Chondrocyte (in vitro differentiated cells): ENCODE data around the gene QKI. TPM values are rescaled to one million over a fixed set of nuclear protein-coding genes. Genes with fewer than 3 reads are reported as not detected.

Experiments
- DNase-seq: peaks from one replicate; pipeline ENCODE4 v3.0.0; 2021; ENCODE audit warnings: mixed read lengths, low spot score
- H3K27ac Mint-ChIP-seq: one replicate; pipeline ENCODE4 v1.8.0; 2021; ENCODE audit warnings: mild to moderate bottlenecking, moderate library complexity, mixed read lengths; ENCODE audit not compliant: unreplicated experiment
- H3K27me3 Mint-ChIP-seq: 2 replicates; pipeline ENCODE4 v1.8.0; 2021; ENCODE audit warnings: low read depth, mixed read lengths
- H3K36me3 Mint-ChIP-seq: 2 replicates; pipeline ENCODE4 v1.8.0; 2021; ENCODE audit warnings: low read depth, mixed read lengths
- H3K4me1 Mint-ChIP-seq: 2 replicates; pipeline ENCODE4 v1.8.0; 2021; ENCODE audit warnings: low read depth, mild to moderate bottlenecking, mixed read lengths
- H3K4me3 Mint-ChIP-seq: one replicate; pipeline ENCODE4 v1.8.0; 2021; ENCODE audit warnings: mild to moderate bottlenecking, moderate library complexity, mixed read lengths; ENCODE audit not compliant: unreplicated experiment
- H3K9me3 Mint-ChIP-seq: 2 replicates; pipeline ENCODE4 v1.8.0; 2021; ENCODE audit warnings: low read depth, mixed read lengths
- total RNA-seq: library from RNA; stranded (reverse); gene quantifications from 3 replicates; pipeline ENCODE4 v1.2.1, GENCODE V29; 2021
- TF ChIP-seq, protein P1 (sequence below): fragments of 200-600 bp; sonication (generic); IDR thresholded peaks from 2 replicates; pipeline ENCODE4 v1.5.0; 2021; ENCODE audit warnings: antibody characterized with exemption, mild to moderate bottlenecking, moderate library complexity

QKI gene
- total RNA-seq, 1 donor from 2014 or later: 189 TPM

- peaks cover 33% of the 10 kb centered on the region for H3K4me1 Mint-ChIP-seq
- no peak overlapping the region for H3K4me3 Mint-ChIP-seq
- no peaks in the 10 kb centered on the region for H3K27me3 Mint-ChIP-seq
- H3K36me3 Mint-ChIP-seq: peaks cover 3% of the 10 kb centered on the region
- no peak overlapping the region for H3K27ac Mint-ChIP-seq
- DNase-seq: no peak
- TF ChIP-seq, protein P1, sequence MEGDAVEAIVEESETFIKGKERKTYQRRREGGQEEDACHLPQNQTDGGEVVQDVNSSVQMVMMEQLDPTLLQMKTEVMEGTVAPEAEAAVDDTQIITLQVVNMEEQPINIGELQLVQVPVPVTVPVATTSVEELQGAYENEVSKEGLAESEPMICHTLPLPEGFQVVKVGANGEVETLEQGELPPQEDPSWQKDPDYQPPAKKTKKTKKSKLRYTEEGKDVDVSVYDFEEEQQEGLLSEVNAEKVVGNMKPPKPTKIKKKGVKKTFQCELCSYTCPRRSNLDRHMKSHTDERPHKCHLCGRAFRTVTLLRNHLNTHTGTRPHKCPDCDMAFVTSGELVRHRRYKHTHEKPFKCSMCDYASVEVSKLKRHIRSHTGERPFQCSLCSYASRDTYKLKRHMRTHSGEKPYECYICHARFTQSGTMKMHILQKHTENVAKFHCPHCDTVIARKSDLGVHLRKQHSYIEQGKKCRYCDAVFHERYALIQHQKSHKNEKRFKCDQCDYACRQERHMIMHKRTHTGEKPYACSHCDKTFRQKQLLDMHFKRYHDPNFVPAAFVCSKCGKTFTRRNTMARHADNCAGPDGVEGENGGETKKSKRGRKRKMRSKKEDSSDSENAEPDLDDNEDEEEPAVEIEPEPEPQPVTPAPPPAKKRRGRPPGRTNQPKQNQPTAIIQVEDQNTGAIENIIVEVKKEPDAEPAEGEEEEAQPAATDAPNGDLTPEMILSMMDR: no peak
- no peaks in the 10 kb centered on the region for H3K9me3 Mint-ChIP-seq
These were observed 6.0 kb upstream of the QKI start for GRCh38 chr6:163408352-163408991.

DNA sequence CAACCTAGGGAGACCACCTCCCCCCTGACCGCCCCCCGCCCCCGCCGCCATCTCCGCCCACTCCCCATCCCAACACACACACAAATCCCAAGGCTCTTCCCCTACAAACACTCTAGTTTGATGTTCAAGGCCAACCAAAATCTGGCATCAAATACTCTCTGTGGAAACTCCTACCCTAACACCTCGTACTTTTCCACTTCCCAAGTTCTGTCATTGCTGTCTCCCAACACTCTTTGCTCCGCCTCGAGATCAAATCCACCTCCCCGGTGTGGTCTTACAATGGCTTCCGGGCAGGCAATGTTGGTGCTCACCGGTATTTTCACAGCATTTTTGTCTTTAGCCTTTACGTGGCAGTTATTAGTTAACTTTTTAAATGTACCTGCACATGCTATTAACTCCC lies 4.8 kb upstream of the QKI start:
- TF ChIP-seq, protein P1: no peak
- Mint-ChIP-seq H3K27me3 (no peaks in the 10 kb centered on the region), H3K4me1 (peaks cover 33% of the 10 kb centered on the region), H3K36me3 (peaks cover 3% of the 10 kb centered on the region), H3K9me3 (no peaks in the 10 kb centered on the region), H3K4me3 (no peak overlapping the region), H3K27ac (no peak overlapping the region)
- DNase-seq: no peak

DNA sequence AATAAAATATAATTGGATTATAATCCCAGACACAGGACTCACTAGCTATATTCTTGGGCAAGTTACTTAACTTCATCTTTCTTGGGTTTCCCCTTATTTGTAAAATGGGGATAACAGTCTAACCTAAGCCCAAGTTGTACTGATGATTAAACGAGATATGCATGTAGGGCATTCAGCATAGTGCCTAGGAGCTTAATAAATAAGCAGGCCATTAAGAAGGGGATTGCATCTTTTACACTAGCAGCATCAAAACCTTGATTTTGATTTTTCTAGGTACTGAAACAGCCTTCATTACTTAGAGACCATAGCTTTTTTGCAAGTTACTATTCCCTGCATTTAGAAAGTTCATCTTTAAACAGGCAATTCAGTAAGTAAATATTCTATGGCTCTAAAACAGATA lies 2.2 kb upstream of the QKI start:
- TF ChIP-seq, protein P1: no peak
- Mint-ChIP-seq H3K4me1 (peaks cover 13% of the 10 kb centered on the region), H3K4me3 (peak overlapping the region; percentile 82), H3K27me3 (no peaks in the 10 kb centered on the region), H3K9me3 (no peaks in the 10 kb centered on the region), H3K27ac (peak overlapping the region; percentile 97), H3K36me3 (peaks cover 3% of the 10 kb centered on the region)
- DNase-seq: no peak

GRCh38 chr6:163412801-163413344 lies 1.6 kb upstream of the QKI start:
- TF ChIP-seq, protein P1: no peak
- peak overlapping the region; percentile 82 for H3K4me3 Mint-ChIP-seq
- DNase-seq: no peak
- peak overlapping the region; percentile 97 for H3K27ac Mint-ChIP-seq
- H3K4me1 Mint-ChIP-seq: peaks cover 17% of the 10 kb centered on the region
- no peaks in the 10 kb centered on the region for H3K27me3 Mint-ChIP-seq
- no peaks in the 10 kb centered on the region for H3K9me3 Mint-ChIP-seq
- peaks cover 3% of the 10 kb centered on the region for H3K36me3 Mint-ChIP-seq

- H3K4me3 Mint-ChIP-seq: peak overlapping the region; percentile 82
- H3K36me3 Mint-ChIP-seq: peaks cover 3% of the 10 kb centered on the region
- H3K4me1 Mint-ChIP-seq: peaks cover 21% of the 10 kb centered on the region
- no peaks in the 10 kb centered on the region for H3K9me3 Mint-ChIP-seq
- DNase-seq: peak; percentile 93
- no peaks in the 10 kb centered on the region for H3K27me3 Mint-ChIP-seq
- TF ChIP-seq, protein P1: peak; percentile 24
- peak overlapping the region; percentile 97 for H3K27ac Mint-ChIP-seq
These were observed 987 bp upstream of the QKI start for GRCh38 chr6:163413345-163414116.
